ENCODE results near the gene CAMTA1.

The CAMTA1 gene

DNA sequence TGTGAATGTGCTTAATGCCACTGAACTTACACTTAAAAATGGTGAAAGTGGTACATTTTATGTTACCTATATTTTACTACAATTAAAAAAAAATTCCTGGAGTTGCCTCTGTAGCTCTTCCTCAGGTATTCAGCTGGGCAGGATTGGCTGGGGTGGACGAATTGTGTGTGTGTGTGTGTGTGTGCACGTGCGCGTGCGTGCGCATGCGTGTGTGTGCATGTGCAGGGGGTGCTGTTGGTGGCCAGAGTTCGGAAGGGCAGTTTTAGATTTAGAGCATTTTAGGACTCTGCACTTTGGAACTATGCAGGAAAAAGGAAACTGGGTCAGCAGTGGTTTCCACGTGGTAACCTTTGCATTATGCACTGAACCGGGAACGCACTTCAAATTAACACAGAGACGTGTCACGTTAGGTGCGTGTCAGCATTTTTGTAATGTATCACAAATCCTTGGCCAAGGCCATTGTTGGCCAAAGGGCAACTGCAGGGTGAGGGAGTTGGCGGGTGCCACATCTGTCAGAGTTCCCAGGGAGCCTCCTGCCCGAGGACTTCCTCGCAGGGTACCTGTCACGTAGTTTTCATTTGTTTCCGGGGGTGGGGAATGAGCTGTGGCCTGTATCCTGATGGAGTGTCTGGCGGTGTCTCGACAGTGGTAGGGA lies 312.8 kb downstream of the CAMTA1 start:
- no peak for DNase-seq

DNA sequence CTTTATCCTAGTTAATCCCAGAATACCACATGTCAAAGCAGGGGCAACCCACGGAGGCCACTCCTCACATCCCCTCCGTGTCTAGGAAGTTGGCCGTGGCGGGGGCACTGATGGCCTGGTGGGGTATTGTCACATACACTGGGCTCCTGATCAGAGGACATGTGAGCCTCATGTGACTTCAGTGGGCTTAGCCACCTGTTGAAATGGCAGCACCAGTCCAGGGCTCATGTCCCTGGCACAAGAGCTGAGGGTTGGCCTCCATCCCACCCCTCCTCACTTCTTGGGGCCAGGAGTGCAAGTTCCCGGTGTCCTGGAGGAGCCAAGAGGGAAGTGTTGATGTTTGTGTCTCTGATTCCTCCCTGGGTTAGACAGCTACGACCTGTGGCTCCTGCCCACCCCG lies 313.4 kb downstream of the CAMTA1 start:
- no peak for DNase-seq

DNA sequence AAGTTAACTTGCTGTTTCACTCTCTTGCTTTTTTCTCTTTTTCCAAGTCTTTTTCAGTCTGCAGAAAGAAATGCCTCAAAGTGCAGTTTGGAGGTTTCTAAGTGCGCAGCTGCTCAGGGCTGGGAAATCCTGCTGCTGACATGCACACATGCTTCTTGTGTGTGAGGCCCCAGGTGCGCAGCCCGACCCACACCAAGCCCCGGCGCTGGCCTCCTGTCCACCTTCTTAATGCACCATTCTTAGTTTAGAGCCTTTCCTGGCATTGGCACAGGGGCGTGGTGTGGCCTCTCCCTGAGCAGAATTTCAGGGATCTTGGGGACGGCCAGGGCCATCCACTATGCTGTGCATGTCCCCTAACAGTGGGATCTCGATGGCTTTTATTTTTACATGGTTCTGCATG lies 315.2 kb downstream of the CAMTA1 start:
- DNase-seq: no peak

DNA sequence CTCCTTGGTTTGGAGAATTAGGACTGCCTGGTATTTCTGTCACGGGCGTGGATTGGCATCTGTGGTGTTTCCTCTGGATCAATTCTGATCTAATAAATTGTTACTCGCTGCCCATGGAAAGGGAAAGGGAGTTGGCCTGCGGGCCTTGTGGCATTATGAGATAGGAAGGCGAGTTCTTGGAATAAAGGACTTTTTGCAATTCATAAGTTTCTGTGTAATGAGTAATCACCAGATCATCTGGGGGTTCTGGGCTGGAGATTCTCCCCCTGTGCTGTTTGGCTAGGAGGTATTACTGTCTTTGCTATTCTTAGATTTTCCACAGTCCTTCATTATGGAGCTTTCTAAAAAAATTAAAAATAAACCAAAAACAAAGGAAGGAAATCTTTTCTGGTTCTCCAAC lies 315.9 kb downstream of the CAMTA1 start:
- DNase-seq: no peak

DNA sequence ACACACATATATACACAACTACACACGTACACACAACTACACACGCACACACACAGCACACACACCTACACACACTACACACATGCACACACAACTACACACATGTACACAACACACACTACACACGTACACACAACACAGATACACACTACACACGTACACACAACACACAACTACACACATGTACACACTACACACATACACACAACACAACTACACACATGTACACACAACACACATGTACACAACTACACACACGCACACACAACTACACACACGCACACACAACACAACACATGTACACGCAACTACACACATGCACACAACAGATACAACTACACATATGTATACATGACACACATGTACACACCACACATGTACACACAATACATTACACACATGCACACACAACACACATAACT lies 318.1 kb downstream of the CAMTA1 start:
- no peak for DNase-seq

DNA sequence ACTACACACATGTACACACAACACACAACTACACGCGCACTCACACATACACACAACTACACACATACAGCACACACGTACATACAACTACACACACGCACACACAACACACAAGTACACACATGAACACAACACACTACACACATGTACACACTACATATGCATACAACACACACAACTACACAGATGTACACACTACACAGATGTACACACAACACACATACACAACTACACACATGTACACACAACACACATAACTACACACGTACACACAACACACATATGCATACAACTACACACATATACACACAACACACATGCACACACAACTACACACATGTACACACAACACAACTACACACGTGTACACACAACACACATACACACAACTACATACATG lies 318.6 kb downstream of the CAMTA1 start:
- no peak for DNase-seq

DNA sequence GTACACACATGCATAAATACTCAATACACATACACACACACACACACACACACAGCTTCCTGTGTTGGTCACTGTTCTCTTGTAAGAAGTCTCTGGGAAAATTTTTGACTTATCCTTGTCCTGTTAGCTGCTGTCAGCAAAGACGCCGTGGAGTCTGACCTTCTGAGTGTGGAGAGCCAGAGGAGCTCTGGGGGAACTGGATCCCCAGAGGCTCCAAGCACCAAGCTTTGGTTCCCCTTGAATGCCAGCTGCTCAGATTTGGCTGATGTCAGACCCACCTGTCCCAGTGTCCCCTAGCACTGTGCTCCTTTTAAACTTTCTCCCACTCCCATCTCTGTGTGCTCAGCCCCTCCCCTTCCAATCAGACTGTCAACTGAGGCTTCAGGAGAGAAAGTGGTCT lies 319.1 kb downstream of the CAMTA1 start:
- no peak for DNase-seq

DNA sequence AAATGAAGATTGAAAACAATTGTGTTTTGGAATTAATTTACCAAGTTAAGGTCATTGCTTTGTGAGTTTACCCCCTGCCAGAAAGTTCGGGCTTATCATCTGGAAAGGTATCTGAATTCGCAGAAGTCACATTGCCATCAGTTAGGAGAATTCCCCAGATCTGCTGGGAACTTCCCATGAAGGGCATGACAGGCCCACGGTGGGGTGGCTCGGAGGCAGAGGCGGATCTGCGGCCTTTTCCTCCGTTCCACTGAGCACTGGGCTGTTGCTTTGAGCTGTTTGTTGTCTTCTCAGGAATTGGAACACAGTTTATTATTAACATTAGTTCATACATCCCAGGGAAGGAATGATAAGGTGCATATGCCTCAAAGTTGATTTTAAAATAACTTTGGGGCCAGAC lies 320.0 kb downstream of the CAMTA1 start:
- no peak for DNase-seq

DNA sequence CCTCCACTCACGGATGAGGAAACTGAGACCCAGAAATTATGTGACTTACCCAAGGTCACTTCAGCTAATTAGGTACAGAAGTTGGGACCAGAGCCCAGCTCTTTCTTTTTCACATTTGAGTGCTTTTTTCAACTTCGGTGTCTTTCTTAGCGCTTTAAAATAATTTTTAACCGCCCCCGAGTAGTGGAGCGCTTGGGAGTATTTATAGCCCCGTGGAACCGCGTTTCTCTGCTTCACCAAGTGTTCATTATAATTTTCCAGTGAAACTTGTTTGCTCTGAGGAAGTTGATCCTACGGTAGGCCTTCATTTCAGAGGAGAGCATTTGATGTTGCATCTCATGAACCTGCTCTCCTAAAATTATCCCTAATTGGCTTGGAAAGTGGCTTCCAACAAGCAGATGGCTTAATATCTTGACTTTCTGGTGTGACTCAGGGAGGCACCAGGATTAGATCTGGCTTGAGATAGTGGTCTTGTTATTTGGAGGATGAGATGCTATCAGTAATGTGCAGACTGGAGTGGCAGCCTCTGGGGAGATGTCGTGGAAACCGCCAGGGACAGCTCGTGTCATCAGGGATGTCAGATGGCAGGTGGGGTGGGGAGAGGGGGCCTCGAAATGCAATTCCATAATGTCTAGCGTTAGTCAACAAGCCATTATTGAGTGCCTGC lies 321.3 kb downstream of the CAMTA1 start:
- no peak for DNase-seq

DNA sequence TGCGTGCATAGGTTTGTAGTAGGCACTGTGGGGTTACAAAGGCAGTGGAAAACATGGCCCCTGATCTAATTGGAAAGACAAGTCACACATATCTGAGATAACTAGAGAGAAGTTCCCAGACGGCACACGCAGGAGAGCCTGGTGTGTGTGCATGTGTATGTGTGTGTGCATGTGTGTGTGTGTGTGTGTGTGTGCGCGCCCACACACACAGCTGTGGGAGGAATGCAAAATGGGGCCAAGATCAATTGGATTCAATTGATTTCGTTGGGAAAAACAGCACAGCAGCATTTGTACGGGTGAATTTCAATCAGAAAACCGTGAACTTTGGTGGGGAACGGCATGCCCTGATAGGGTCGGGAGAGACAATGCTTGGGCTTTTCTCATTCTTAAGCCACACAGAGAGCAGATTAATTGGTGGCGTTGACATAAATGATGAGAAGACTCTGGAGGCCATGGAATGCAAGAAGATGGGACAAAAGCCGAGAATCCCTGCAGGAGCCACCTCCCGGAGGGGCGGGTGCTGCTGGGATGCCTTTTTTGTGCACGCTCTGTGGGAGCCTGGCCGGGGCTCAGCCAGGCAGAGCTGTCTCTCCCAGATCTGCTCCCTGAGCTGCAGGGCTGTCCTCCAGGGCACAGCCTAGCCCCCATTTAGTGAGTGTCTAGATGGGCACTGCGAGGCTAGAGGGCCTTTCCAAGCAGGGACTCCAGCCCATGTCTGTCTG lies 322.0 kb downstream of the CAMTA1 start:
- DNase-seq: no peak

DNA sequence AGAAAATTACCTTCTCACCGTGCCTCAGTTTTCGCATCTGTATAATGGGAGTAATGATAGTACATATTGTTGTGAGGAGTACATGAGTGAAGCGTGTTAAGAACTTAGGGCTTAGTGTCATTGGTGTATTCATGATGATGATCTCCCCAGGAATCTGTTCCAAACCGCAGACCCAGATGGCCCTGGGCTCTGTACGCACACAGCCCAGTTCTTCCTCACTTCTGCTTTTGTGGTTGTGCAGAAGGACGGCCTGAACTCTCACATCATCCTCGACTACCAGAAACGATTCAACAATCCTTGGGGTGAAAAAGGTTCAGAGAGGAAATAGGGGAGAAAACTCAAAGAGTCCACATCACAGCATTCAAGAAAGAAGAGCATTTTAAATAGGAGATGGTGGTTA lies 323.0 kb downstream of the CAMTA1 start:
- DNase-seq: no peak

DNA sequence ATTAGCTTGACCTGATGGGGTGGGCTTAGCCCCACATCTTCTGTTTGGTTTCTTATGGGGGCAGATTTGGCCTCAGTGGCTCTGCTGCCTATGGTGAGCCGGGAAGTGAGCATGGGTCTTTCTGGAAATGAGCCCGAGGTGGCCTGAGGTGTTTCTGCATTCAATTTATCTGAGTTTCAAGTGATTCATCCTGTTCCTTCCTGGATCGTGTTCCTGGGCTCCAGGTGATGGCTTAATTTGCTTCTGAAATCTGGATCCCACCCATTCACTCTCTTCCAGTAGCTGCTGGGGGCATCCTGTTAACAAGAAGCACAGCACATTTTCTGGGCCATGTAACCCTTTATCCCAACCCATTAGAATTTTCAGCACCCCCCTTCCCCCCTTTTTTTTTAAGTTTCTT lies 324.6 kb downstream of the CAMTA1 start:
- no peak for DNase-seq

DNA sequence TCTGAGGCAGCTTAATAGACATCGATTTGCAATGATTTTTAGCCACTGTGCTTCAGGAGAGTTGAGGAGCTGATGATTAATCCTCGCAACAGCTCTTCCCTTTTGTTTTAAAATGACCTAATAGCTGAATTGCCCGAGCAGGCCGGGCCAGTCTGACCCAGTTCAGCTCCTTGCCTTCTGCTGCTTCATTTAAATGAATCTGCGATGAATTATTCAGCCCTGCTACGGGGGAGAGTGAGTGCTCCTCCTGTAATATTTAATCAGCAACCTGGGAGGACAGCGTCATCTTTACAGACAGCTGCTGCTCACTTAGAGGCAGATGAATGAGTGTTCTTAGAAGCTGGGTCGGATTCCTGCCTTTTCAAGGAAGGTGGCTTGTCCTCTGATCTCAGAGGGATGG lies 325.1 kb downstream of the CAMTA1 start:
- DNase-seq: no peak

DNA sequence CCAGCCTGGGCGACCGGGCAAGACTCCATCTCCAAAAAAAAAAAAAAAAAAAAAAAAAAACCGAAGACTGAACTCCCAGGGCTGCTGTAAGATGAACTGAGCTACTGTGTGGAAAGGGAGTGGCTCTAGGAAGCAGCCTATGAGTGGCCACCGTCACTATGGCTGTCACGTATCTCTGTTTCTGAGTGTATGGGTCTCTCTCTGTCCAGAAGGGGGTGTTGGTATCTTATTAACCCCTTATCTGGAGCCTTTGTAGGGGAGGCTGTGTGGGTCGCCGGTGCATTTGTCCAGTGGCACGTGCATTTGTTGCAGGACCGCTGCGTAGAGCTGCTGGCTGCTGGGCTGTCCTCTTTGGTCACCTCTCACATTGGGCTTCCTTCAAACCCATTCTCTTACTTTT lies 326.6 kb downstream of the CAMTA1 start:
- DNase-seq: no peak

DNA sequence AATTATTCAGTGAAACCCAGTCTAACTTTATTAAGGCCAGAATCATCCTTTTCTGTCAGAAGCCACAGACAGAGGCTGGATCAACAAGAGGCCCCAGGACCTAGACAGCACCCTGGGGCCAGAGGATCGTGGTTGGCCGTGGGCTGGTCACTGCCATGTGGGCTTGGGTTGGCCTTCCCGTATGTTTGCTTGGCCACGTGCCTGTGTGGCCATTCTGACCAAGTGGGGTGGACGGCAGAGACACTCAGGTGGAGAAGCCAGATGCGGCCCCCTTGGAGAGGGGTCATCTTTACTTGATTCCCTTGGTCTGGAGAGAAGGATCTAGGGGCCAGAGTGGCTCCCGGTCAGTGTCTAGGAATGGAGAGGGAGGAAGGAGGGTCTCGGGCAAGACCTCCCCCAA lies 327.9 kb downstream of the CAMTA1 start:
- DNase-seq: no peak

DNA sequence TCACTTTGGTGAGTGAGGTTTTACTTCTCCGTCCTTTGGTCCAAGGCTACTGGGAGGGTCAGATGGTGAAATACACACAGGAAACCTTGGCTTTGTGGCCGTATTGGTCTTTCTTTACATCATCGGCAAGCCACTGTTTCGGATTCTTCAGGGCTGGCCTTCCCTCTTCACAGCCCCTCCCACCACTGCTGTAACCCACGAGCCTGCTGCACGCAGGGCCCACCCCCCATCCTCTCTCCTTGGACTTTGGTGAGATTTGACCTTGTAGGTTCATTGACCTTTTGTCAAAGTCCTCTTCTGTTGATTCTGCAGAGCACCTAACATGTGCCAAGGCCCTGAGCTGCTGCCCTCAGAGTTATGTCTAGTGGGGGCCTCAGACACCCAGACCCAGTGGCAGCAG lies 328.6 kb downstream of the CAMTA1 start:
- DNase-seq: no peak

DNA sequence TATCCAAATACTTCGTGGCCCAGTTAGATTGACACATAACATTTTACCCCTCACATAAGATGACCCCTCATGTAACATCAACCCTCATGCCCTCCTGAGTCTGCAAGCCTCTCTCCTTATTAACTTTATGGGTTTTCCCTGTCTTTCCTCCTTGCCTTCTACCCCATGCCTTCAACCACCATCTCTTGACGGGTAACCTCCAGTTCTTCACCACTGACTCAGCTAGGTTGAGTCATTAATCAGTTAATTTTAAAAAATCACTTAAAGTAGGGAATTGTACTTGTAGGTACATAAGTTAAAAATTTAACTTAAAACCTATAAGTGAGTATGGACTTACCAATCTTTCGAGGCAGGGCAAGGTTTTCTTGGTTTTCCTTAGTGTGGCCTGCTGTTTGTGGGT lies 330.7 kb downstream of the CAMTA1 start:
- no peak for DNase-seq

DNA sequence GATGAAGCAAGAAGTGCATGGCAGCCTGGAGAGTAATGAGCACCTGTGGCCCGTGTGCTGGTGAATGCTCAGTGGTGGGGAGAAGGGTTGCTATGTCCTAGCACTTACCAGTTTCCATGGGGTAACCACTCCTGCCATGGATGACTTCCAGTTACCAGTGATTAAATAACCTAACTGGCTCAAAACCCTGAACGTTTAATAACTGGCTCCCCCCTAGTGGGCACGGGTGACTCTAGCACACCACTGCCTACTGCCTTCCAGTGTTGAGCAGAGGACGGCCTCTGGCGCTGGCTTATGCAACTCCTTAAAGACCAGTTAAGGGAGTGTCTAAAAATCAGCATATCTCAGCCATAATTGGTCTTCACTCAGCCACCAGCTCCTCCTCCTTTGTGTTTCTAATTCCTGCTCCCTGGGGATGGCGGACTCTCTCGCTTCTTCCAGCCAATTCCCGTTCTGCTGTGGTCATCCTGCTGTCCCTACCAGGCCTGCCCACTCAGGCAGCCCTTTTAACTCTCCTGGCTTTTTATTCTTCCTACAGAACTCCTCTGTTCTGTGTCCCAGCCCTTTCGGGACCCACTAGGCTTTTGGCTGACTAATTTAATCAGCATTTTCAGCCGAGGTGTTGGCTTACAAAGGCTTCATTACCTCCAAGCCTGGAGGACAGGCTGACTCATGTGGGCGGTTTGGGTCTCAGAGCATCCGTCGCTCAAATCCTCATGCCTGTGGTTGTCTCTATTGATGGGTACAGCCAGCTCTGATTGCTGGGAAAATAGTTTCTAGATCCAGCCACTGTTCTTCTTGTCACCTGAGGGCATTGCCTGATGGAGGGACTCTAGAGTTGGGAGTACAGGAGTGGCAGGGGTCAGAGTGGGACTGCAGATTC lies 332.4 kb downstream of the CAMTA1 start:
- no peak for DNase-seq

DNA sequence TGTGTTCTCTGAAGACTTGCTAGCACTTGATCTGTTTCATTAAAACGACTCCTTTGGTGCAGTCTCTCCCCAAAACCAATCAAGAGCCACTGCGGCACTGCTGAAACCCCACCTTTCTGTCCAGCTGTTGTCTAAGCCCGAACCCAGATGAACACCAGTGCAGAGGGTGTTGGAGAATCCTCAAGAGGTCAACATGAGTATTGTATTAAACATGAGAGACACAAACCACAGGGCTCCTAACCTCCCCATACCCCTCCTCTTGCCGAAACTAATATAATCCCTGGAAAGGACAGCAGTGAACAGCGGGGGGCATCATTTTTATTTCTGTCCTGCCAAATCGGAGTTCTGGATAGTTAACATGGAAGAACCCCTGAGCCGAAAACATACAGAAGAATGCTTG lies 333.9 kb downstream of the CAMTA1 start:
- no peak for DNase-seq

DNA sequence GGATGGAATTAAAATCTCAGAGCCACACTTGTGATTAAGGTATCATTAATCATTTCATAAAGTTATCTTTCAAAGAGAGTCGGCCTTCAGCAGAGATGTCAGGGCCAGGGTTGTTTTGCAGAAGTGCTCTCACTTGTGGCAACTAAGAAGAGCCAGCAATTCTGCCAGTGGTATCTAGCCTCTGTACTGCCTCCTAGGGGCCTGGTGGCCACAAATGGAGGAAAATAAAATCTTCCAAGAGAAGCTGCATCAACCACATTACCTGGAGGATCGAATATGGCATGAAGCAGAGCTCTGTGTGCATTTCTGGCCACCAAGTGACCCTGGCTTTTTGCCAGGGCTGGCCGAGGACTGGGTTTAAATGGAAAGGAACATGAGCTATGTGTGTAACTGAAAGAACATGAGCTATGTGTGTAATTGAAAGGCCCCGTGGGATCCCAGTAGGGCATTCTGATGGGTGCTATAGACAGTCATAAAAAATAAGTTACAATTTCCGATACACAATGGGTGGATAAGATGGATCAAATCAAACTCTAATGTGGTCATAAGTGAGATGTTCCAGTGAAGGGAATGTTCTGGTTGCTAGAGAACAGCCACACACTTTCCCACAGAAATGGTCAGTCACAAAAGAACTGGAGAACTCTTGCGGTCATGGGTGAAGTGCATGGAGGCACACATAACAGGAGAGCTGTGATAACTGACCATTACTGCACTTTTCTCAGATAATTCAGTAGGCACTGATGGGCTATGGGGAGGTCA lies 335.8 kb downstream of the CAMTA1 start:
- no peak for DNase-seq

DNA sequence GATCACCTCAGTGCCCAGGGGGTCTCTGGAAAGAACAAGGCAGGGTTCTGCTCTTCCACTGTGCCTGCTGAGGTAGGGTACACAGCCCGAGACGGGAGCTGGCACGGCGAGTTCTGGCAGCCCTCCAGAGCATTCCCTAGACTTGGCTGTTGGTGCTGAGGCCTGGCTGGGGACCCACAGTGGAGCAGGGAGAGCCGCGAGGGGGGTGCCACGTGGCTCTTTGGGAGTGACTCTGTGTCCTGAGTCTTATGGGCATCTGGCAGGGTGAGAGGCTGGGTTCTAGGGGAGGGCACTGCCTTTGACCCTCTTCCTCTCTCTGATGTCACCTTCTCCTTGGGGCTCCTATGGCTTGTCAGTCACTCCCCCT lies 336.4 kb downstream of the CAMTA1 start:
- no peak for DNase-seq

DNA sequence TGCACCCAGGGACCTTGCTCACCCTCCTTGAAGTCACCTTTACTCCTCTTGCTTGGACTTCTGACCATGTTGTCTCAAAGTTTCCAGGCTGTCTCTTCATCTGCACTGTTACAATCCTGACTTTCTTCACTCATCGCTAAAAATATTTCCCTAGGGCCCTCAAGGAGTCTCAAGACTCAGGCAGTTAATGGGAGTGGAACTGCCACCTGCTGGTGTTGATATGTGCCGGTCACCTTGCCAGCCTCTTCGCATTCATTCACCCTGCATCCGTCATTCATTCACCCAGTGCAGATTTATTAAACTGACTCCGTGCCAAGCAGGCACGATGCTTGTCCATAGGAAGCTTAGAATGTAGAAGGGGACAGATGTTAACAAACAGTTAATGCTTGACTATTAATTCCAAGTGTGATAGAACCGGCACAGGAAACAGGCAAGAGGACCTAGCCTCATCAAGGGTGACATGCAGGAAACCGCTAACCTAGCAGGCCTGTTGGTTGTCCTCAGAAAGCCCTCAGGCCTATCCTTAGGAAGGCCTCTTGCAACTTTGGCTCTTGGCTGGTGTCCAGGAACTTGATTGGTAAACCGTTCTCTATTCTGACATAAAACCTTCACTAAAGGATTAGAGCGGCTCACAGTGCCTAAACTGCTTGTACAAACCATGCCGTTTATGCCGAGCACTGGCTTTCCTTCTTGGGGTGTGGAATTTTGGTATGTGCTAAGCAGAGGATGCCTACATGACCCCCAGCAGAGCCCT lies 342.2 kb downstream of the CAMTA1 start:
- no peak for DNase-seq

Data from NCI-H1048 (cell line).